Gastroesophageal sphincter (tissue), 4 donors: ENCODE measurements around the gene PLCB1. TPM values are rescaled to one million over a fixed set of nuclear protein-coding genes. Genes with fewer than 3 reads are reported as not detected.
"Not testable (repeated sequence)": the region's sequence is repeated elsewhere in the genome, so short reads cannot be mapped to it uniquely, and the experiment has no call there.

Source experiments
- ATAC-seq: fragments of 150-250 bp; one replicate; pipeline ENCODE4 v1.9.1; 2016; ENCODE audit warnings: mild to moderate bottlenecking, moderate library complexity
- H3K27ac ChIP-seq, 4 donors: fragments of 200-600 bp; sonication (generic) in 3 of 4; 1 replicate in 3 of 4; 2 replicates in 1 of 4; pipeline ENCODE4 v1.5.1; 2016 to 2019
- H3K27me3 ChIP-seq: fragments of 200-600 bp; sonication (generic); one replicate; pipeline ENCODE4 v1.5.1; 2019
- H3K36me3 ChIP-seq, 2 donors: fragments of 200-600 bp; sonication (generic); one replicate each; pipeline ENCODE4 v1.5.1; 2019; ENCODE audit warnings: control low read depth in 1 of 2
- H3K4me1 ChIP-seq, 3 donors: fragments of 200-600 bp; sonication (generic); 1 replicate in 2 of 3; 2 replicates in 1 of 3; pipeline ENCODE4 v1.5.1; 2016 to 2019; ENCODE audit warnings: control low read depth in 2 of 3
- H3K4me3 ChIP-seq, 2 donors: fragments of 200-600 bp; sonication (generic); one replicate each; pipeline ENCODE4 v1.5.1; 2019; ENCODE audit warnings: mild to moderate bottlenecking in 1 of 2, moderate library complexity in 1 of 2
- H3K9me3 ChIP-seq, 3 donors: fragments of 200-600 bp; sonication (generic); one replicate each; pipeline ENCODE4 v1.5.1; 2017 to 2019; ENCODE audit warnings: control low read depth in 2 of 3
- CTCF ChIP-seq, 4 experiments: fragments of 200-600 bp in 2 of 4; fragments of 450-650 bp in 2 of 4; sonication (generic) in 1 of 4; IDR thresholded peaks; one replicate each; pipeline ENCODE4 v1.5.1; 2017 to 2019; ENCODE audit warnings: antibody characterized with exemption in 4 of 4, mild to moderate bottlenecking in 2 of 4, moderate library complexity in 2 of 4
- EP300 ChIP-seq: sonication (generic); formaldehyde crosslinking; IDR thresholded peaks from one replicate; pipeline ENCODE4 v1.6.1; 2017; ENCODE audit warnings: antibody characterized with exemption, mild to moderate bottlenecking
- POLR2A ChIP-seq, 2 donors: fragments of 450-650 bp; IDR thresholded peaks; one replicate each; pipeline ENCODE4 v1.6.1; 2017; ENCODE audit warnings: antibody characterized with exemption in 2 of 2, mild to moderate bottlenecking in 2 of 2, moderate library complexity in 1 of 2
- POLR2AphosphoS5 ChIP-seq: sonication (generic); formaldehyde crosslinking; IDR thresholded peaks from one replicate; pipeline ENCODE4 v1.6.1; 2017; ENCODE audit warnings: antibody characterized with exemption
- WGBS, 2 donors: methylation state at CpG; one replicate each; pipeline ENCODE4 v1.1.5; 2018; ENCODE audit warnings: low coverage in 1 of 2; 5-methylcytosine and 5-hydroxymethylcytosine counted together
- total RNA-seq, 4 donors: library from RNA; depleted of rRNA; stranded (reverse); fragments of >200 nt; gene quantifications; one replicate each; pipeline ENCODE4 v1.1.0, GENCODE V29; 2016

Gene PLCB1
- total RNA-seq, 4 donors from 2014 or later = 60.8 to 104 (median 69.0) TPM

- WGBS, 2 donors = 86 to 100% methylated on average over 2 to 4 of the region's 4 CpGs
- no peak for TF ChIP-seq POLR2A (IDR thresholded peaks at IDR 0.05)
- no peak for TF ChIP-seq POLR2AphosphoS5
- TF ChIP-seq CTCF (IDR thresholded peaks at IDR 0.05) = no peak
- no peak for TF ChIP-seq EP300
- Histone ChIP-seq H3K4me1 (peaks cover 0 to 4% (median 0%) of the 10 kb centered on the region in 3 donors), H3K27me3 (no peaks in the 10 kb centered on the region), H3K27ac (no peak overlapping the region), H3K4me3 (no peak overlapping the region), H3K36me3 (no peaks in the 10 kb centered on the region), H3K9me3 (no peaks in the 10 kb centered on the region)
- no peak for ATAC-seq
Observed at GRCh38 chr20:8640461-8640860, 508.4 kb downstream of the PLCB1 start.

GRCh38 chr20:8642247-8642646 is 510.2 kb downstream of the PLCB1 start:
- Histone ChIP-seq H3K9me3 (no peaks in the 10 kb centered on the region), H3K4me1 (peaks cover 4 to 21% (median 8%) of the 10 kb centered on the region in 3 donors), H3K27ac (no peak overlapping the region), H3K36me3 (no peaks in the 10 kb centered on the region), H3K27me3 (no peaks in the 10 kb centered on the region), H3K4me3 (no peak overlapping the region)
- WGBS, 2 donors = 100% methylated on average over 1 of the region's 1 CpG
- no peak for ATAC-seq
- TF ChIP-seq EP300 (no peak), POLR2AphosphoS5 (no peak), POLR2A (IDR thresholded peaks at IDR 0.05) (no peak), CTCF (IDR thresholded peaks at IDR 0.05) (no peak)

GRCh38 chr20:8644468-8644867 is 512.4 kb downstream of the PLCB1 start:
- not testable (repeated sequence) for H3K4me3 ChIP-seq, H3K27me3 ChIP-seq, H3K9me3 ChIP-seq, H3K36me3 ChIP-seq, H3K27ac ChIP-seq, ATAC-seq
- no CpG with 5 or more reads among the region's 30 CpGs for WGBS, 2 donors
- peaks cover 9 to 34% (median 11%) of the 10 kb centered on the region in 3 donors for H3K4me1 ChIP-seq

GRCh38 chr20:8645326-8645725 is 513.3 kb downstream of the PLCB1 start:
- Histone ChIP-seq H3K4me1 (peaks cover 9 to 34% (median 11%) of the 10 kb centered on the region in 3 donors), H3K9me3 (no peaks in the 10 kb centered on the region), H3K4me3 (no peak overlapping the region), H3K27ac (peak overlapping the region in 1 of 4 donors; percentile 0), H3K27me3 (no peaks in the 10 kb centered on the region), H3K36me3 (peaks cover 0 to 6% of the 10 kb centered on the region in 2 donors)
- WGBS, 2 donors = 81 to 91% methylated on average over 1 of the region's 1 CpG
- TF ChIP-seq POLR2AphosphoS5 (no peak), CTCF (IDR thresholded peaks at IDR 0.05) (no peak), EP300 (no peak), POLR2A (IDR thresholded peaks at IDR 0.05) (no peak)
- ATAC-seq = no peak

GRCh38 chr20:8646033-8646441 is 514.0 kb downstream of the PLCB1 start:
- Histone ChIP-seq H3K9me3 (no peaks in the 10 kb centered on the region), H3K36me3 (peaks cover 0 to 8% of the 10 kb centered on the region in 2 donors), H3K27me3 (no peaks in the 10 kb centered on the region), H3K4me3 (no peak overlapping the region), H3K27ac (peak overlapping the region in 3 of 4 donors; percentile 0 to 70 (median 48)), H3K4me1 (peaks cover 10 to 37% (median 11%) of the 10 kb centered on the region in 3 donors)
- no peak for ATAC-seq
- TF ChIP-seq POLR2AphosphoS5 (peak; percentile 37), EP300 (no peak)
- WGBS, 2 donors = 24 to 25% methylated on average over 4 of the region's 4 CpGs

GRCh38 chr20:8646716-8647115 is 514.6 kb downstream of the PLCB1 start:
- no peak for ATAC-seq
- 80 to 88% methylated on average over 1 of the region's 1 CpG for WGBS, 2 donors

More at GRCh38 chr20:8646716-8647115, 514.6 kb downstream of the PLCB1 start:
- TF ChIP-seq POLR2A (IDR thresholded peaks at IDR 0.05) (no peak), CTCF (IDR thresholded peaks at IDR 0.05) (no peak), POLR2AphosphoS5 (no peak), EP300 (no peak)
- peaks cover 11 to 44% (median 12%) of the 10 kb centered on the region in 3 donors for H3K4me1 ChIP-seq
- no peak overlapping the region for H3K4me3 ChIP-seq
- peaks cover 0 to 8% of the 10 kb centered on the region in 2 donors for H3K36me3 ChIP-seq
- H3K27me3 ChIP-seq = no peaks in the 10 kb centered on the region
- H3K27ac ChIP-seq = peak overlapping the region in 3 of 4 donors; percentile 0 to 70 (median 48)
- no peaks in the 10 kb centered on the region for H3K9me3 ChIP-seq
